Retina (tissue), 1 donor: ENCODE measurements around the gene WDFY4.
"Not testable (repeated sequence)": the region's sequence is repeated elsewhere in the genome, so short reads cannot be mapped to it uniquely, and the experiment has no call there.

Source experiments
- DNase-seq: peaks from one replicate; pipeline ENCODE4 v3.0.0-alpha.2; 2016

The WDFY4 gene

GRCh38 chr10:48684792-48685623, at the start of gene WDFY4:
Gene WDFY4, plus strand, starts transcription at chr10:48684873. Its CDS starts 24,860 bp downstream, at chr10:48709733.
- no peak for DNase-seq

GRCh38 chr10:48634984-48635557, 49.6 kb upstream of the WDFY4 start:
- DNase-seq, result no peak

DNA sequence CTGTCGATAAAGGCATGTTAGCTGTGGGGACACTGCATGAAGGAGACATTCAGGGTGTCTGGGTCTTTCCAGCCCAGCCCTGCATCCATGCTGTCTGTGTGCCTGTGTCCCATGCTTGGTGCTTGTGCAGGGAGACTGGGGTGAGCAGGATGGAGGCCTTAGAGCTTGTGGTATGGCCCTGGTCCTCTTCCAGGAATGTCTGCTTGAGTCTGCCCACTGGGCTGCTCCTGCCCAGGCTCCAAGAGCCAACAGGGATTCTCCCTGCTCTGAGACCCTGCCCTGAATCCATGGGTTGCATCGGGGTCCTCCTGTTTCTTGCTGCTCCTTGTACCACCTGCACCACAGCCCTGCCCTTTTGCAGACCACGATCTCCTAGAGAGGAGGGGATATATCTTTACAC, 48.4 kb upstream of the WDFY4 start:
- DNase-seq, result no peak

- DNase-seq, result no peak
Measured at GRCh38 chr10:48636901-48637300, 47.8 kb upstream of the WDFY4 start.

GRCh38 chr10:48638158-48638557, 46.5 kb upstream of the WDFY4 start:
- no peak for DNase-seq

GRCh38 chr10:48638739-48639527, 45.7 kb upstream of the WDFY4 start:
- no peak for DNase-seq

DNA sequence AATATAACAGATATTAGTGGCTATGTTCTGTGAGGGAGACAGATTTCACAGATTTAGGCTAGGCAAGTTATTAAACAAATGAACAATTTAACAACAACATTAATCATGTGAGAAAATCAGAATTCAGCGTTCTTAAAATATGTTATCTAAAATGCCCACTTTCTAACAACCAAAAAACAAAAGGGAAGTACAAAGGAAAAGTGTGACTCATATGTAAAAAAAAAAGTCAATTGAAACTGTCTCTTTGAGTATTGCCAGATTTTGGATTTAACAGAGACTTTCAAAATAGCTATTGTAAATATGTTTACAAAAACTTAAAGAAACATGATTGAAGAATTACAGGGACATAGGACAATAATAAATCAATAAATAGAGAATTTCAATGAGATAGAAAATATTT, 45.0 kb upstream of the WDFY4 start:
- no peak for DNase-seq

DNA sequence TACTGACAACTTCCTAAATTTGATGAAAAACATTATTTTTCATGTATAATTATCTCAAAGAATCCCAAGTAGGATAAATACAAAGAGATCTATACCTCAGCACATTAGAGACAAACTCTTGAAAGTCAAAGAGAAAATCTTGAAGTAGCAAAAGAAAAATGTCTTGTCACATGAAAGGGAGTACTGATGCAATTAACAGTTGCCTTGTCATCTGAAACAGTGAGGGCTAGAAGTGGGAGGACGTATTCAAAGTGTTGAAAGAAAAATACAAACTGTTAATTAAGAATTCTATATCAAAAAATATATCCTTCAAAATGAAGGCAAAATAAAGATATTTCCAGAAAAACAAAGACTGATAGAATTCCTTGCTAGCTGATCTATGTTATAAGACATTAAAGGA, 44.3 kb upstream of the WDFY4 start:
- DNase-seq, result no peak

DNA sequence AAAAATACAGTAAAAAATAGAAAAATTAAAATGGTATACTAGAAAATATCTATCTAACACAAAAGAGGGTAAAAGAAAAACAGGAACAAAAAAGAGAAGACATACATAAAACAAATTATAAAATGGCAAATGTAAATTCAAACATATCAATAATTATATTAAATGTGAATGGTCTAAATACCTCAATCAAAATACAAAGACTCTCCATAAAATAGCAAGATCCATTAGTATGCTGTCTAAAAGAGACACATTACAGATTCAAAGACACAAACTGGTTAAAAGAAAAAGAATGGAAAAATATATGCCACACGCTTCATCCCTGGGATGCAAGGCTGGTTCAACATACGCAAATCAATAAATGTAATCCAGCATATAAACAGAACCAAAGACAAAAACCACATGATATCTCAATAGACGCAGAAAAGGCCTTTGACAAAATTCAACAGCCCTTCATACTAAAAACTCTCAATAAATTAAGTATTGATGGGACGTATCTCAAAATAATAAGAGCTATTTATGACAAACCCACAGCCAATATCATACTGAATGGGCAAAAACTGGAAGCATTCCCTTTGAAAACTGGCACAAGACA, 43.5 kb upstream of the WDFY4 start:
- DNase-seq, result not testable (repeated sequence)

- no peak for DNase-seq
Measured at GRCh38 chr10:48645600-48645999, 39.1 kb upstream of the WDFY4 start.

- not testable (repeated sequence) for DNase-seq
Measured at GRCh38 chr10:48647073-48647472, 37.6 kb upstream of the WDFY4 start.

GRCh38 chr10:48648172-48648942, 36.3 kb upstream of the WDFY4 start:
- DNase-seq, result no peak

DNA sequence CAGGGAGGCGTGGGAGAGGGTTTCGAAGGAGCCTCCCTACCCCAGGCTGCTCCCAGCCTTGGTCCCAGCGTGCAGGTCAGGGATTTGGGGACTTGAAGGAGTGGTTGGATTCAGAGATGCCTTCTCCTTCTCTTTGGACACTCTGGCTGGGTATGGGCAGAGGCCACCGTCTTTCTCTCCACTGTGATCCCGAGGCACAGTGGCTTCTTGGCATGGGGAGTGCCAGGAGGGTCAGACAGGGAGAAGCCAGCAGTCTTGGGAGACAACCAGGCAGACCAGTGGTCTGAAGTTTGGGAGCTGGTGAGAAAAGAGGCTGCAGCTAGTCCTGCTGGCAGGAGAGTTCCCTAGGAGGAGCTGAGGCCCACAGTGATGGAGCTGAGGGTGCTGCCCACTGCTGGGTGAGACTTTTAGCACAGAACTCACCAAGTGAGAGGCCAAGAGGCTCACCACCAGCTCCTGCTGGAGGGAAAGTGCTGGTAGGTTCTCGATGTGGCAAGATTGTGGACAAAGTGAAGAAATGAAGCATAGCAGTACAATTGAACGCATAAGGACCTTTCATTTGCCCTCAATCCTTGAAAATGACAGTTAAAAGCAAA, 35.2 kb upstream of the WDFY4 start:
- no peak for DNase-seq

DNA sequence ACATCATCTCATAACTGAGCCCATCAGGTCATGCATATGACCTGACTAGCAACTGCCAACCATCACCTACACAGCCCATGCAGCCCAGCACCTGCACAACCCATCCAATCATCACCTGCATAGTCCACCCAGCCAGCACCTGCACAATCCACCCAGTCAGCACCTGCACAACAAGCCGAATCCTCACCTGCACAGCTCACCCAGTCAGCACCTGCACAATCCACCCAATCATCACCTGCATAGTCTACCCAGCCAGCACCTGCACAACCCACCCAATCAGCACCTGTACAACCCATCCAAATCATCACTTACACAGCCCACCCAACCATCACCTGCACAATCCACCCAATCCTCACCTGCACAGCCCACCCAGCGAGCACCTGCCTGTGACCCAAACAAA, 33.4 kb upstream of the WDFY4 start:
- no peak for DNase-seq

GRCh38 chr10:48651839-48652238, 32.8 kb upstream of the WDFY4 start:
- DNase-seq, result no peak

GRCh38 chr10:48652344-48652743, 32.3 kb upstream of the WDFY4 start:
- no peak for DNase-seq

- DNase-seq, result no peak
Measured at GRCh38 chr10:48653347-48653746, 31.3 kb upstream of the WDFY4 start.

DNA sequence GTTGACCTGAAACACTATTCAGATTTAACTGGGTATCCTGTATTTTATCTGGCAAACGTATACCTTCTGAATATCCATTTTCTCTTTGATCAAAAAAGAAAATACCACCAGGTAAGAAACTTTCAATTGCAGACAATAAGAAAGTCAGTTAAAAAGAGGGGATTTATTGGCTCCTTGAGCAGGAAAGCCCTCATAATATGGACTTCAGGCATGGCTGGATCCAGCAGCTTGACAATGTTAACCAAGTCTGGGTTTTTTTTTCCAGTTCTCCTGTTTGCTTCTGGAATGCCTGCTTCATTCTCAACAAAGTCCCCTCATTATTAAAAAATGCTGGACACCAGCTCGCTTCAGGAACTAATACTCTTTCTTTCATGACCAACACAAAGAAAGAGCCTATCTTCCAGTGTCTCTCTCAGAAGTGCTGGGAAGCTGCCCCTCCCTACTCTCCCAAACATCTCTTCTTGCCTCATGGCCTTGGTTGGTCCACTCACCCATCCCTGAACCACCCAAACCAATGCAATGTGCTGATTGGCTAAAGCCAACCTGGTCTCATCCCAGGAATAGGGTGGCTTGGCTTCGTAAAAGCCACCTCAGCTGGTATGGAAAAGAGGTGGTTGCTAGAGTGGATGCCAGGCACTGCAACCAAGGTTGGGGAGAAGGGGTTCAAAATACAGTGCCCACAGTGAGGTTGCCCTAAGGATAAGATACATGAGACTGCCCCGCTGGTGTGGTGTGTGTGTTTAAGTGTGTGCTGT, 30.6 kb upstream of the WDFY4 start:
- DNase-seq, result no peak

DNA sequence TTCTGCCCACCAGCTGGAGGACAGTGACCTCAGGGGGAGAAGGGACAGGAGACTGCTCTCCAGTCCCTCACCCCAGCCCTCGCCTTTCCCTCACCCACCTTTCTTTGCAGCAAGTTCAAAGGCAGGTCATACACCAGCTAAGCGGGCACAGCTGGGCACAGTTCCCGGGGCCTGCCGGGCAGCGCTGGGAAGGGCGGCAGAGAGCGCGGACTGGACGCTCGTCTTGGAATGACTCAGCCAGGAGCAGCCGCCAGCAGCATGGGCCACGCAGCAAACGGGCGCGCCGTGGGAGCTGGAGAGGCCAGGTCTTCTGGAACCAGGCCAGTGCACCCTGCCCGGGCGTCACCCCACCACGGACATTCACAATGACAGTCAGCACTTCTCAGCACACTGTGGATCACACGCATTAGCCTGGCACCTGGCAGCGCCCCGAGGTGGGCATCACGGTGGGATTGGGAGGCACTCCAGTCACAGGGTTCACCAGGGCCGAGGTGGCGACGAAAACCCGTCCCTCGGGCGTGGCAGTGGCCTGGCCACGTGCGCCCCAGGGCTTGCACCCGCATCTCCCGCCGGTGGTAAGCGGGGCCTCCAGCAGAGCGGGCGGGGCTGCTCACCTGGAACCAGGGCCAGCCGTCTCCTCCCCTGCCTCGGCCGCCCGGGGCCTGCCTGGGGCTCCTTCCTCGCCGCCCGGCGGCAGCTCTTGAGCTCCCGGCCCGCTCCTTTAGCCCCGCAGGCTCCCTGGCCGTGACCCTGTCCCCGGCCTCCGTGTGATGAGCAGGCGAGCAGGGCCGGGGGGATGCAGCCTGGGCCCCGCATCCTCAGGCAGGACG, 29.0 kb upstream of the WDFY4 start:
- no peak for DNase-seq

- peak; percentile 96 for DNase-seq
Measured at GRCh38 chr10:48656241-48656913, 28.3 kb upstream of the WDFY4 start.
